Caco-2 (cell line): ENCODE data around the gene MLANA. TPM values are rescaled to one million over a fixed set of nuclear protein-coding genes. Genes with fewer than 3 reads are reported as not detected.

ENCODE experiments used
- BruUV-seq: library from RNA; stranded (reverse); fragments of 400-500 nt; replicated peaks from 2 replicates; lab custom pipeline; 2021; lab: Mats Ljungman, UMichigan
- CTCF ChIA-PET: fragments of 300-600 bp; sonication (Branson Sonifier 250); formaldehyde crosslinking; loops from one replicate; lab custom pipeline; 2022; ENCODE audit warnings: antibody characterized with exemption; lab: Charles Lee
- POLR2A ChIA-PET: fragments of 300-600 bp; sonication (Branson Sonifier 250); formaldehyde crosslinking; loops from one replicate; lab custom pipeline; 2022; ENCODE audit warnings: antibody characterized with exemption; lab: Charles Lee
- DNase-seq, 2 experiments: peaks; one replicate each; pipeline versions ENCODE4 v3.0.0 to v3.0.0-alpha.2; 2020 to 2022
- H3K27me3 ChIP-seq: replicated peaks from 2 replicates; pipeline ENCODE4 v1.6.0; 2011; ENCODE audit warnings: low read length; ENCODE audit not compliant: control insufficient read depth, insufficient read depth
- H3K36me3 ChIP-seq: 2 replicates; pipeline ENCODE4 v1.5.1; 2011; ENCODE audit warnings: low read length; ENCODE audit not compliant: control insufficient read depth, insufficient read depth
- H3K4me1 ChIP-seq: fragments of 250-450 bp; sonication (Bioruptor Pico); 2 replicates; pipeline ENCODE4 v1.5.1; 2020; ENCODE audit warnings: mild to moderate bottlenecking
- H3K4me3 ChIP-seq: 2 replicates; pipeline ENCODE4 v1.5.1; 2011; ENCODE audit warnings: low read depth, mild to moderate bottlenecking, control low read depth, low read length
- H3K9me3 ChIP-seq: fragments of 250-450 bp; sonication (Bioruptor Pico); 2 replicates; pipeline ENCODE4 v1.5.1; 2020; ENCODE audit warnings: mild to moderate bottlenecking, moderate library complexity
- H3K27ac Mint-ChIP-seq: one replicate; pipeline ENCODE4 v1.8.0; 2022; ENCODE audit warnings: mixed read lengths; ENCODE audit not compliant: unreplicated experiment
- H3K27me3 Mint-ChIP-seq: one replicate; pipeline ENCODE4 v1.8.0; 2022; ENCODE audit warnings: mixed read lengths; ENCODE audit not compliant: insufficient read depth, unreplicated experiment
- H3K36me3 Mint-ChIP-seq: one replicate; pipeline ENCODE4 v1.8.0; 2022; ENCODE audit warnings: mild to moderate bottlenecking, mixed read lengths; ENCODE audit not compliant: insufficient read depth, unreplicated experiment
- H3K4me1 Mint-ChIP-seq: one replicate; pipeline ENCODE4 v1.8.0; 2022; ENCODE audit warnings: low read depth, mixed read lengths; ENCODE audit not compliant: unreplicated experiment
- H3K4me3 Mint-ChIP-seq: one replicate; pipeline ENCODE4 v1.8.0; 2022; ENCODE audit warnings: mild to moderate bottlenecking, moderate library complexity, mixed read lengths; ENCODE audit not compliant: unreplicated experiment
- H3K9me3 Mint-ChIP-seq: one replicate; pipeline ENCODE4 v1.8.0; 2022; ENCODE audit warnings: mixed read lengths; ENCODE audit not compliant: unreplicated experiment
- CTCF ChIP-seq, 2 experiments: fragments of 200-600 bp in 1 of 2; IDR thresholded peaks; 1 replicate in 1 of 2; 2 replicates in 1 of 2; pipeline versions ENCODE4 v1.5.1 to v1.8.0; 2011 to 2022; ENCODE audit warnings: antibody characterized with exemption in 1 of 2, control low read depth in 1 of 2, inconsistent platforms in 1 of 2, low read depth in 1 of 2, low read length in 1 of 2, mild to moderate bottlenecking in 1 of 2, moderate library complexity in 1 of 2; ENCODE audit not compliant: insufficient read depth in 1 of 2, severe bottlenecking in 1 of 2, unreplicated experiment in 1 of 2
- intact Hi-C: fragments of 100-400 bp; cut with micrococcal nuclease; formaldehyde crosslinking; loops from one replicate; pipeline ENCODE4 v1.10.0; 2022; ENCODE audit not compliant: unreplicated experiment
- total RNA-seq: library from RNA; stranded (reverse); gene quantifications from 2 replicates; pipeline ENCODE4 v1.2.3, GENCODE V29; 2022

MLANA gene
- total RNA-seq, 1 experiment from 2014 or later = not detected

DNA sequence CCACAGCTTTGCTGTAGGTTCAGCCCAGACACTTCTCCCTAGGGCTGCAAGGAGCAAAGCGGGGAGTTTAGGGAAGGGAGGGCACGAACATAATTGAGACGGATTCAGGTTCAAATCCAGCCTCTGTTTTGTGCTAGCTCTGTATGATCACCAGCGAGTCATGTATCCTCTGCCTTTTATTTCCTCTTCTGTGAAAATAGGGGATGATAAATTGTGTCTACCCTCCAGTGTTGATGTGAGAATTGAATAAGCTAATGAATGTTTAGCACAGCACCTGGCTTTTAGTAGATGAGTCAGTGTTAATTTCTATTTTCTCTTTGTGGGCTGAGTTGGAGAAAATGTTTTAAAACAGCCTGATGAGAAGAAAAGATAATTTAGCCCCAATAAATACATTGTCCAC lies 6.2 kb downstream of the MLANA start:
- no peaks in the 10 kb centered on the region for H3K27me3 Mint-ChIP-seq
- POLR2A ChIA-PET = no interaction called here
- Histone ChIP-seq H3K36me3 (no peaks in the 10 kb centered on the region), H3K4me3 (no peak overlapping the region), H3K27me3 (no peaks in the 10 kb centered on the region), H3K4me1 (no peaks in the 10 kb centered on the region), H3K9me3 (no peaks in the 10 kb centered on the region)
- H3K27ac Mint-ChIP-seq = no peak overlapping the region
- H3K36me3 Mint-ChIP-seq = no peaks in the 10 kb centered on the region
- no peak overlapping the region for H3K4me3 Mint-ChIP-seq
- TF ChIP-seq CTCF (IDR thresholded peaks at IDR 0.05; ENCODE audit: insufficient read depth in 1 of 2, low read depth in 1 of 2, low read length in 1 of 2, severe bottlenecking in 1 of 2, unreplicated experiment in 1 of 2) = no peak
- CTCF ChIA-PET = no interaction called here
- intact Hi-C loops = no loop called here
- no peaks in the 10 kb centered on the region for H3K9me3 Mint-ChIP-seq
- no TSS peak for BruUV-seq
- H3K4me1 Mint-ChIP-seq = peaks cover 7% of the 10 kb centered on the region
- DNase-seq = no peak

GRCh38 chr9:5897851-5898250 lies 7.2 kb downstream of the MLANA start:
- H3K4me1 Mint-ChIP-seq = peaks cover 7% of the 10 kb centered on the region
- intact Hi-C loops = no loop called here
- H3K27me3 Mint-ChIP-seq = no peaks in the 10 kb centered on the region
- CTCF ChIA-PET = no interaction called here
- POLR2A ChIA-PET = no interaction called here
- Histone ChIP-seq H3K4me3 (no peak overlapping the region), H3K36me3 (no peaks in the 10 kb centered on the region), H3K9me3 (no peaks in the 10 kb centered on the region), H3K27me3 (no peaks in the 10 kb centered on the region), H3K4me1 (no peaks in the 10 kb centered on the region)
- no peak overlapping the region for H3K27ac Mint-ChIP-seq
- H3K9me3 Mint-ChIP-seq = no peaks in the 10 kb centered on the region
- no TSS peak for BruUV-seq
- DNase-seq = no peak
- H3K4me3 Mint-ChIP-seq = no peak overlapping the region
- TF ChIP-seq CTCF (IDR thresholded peaks at IDR 0.05; ENCODE audit: insufficient read depth in 1 of 2, low read depth in 1 of 2, low read length in 1 of 2, severe bottlenecking in 1 of 2, unreplicated experiment in 1 of 2) = no peak
- H3K36me3 Mint-ChIP-seq = no peaks in the 10 kb centered on the region

DNA sequence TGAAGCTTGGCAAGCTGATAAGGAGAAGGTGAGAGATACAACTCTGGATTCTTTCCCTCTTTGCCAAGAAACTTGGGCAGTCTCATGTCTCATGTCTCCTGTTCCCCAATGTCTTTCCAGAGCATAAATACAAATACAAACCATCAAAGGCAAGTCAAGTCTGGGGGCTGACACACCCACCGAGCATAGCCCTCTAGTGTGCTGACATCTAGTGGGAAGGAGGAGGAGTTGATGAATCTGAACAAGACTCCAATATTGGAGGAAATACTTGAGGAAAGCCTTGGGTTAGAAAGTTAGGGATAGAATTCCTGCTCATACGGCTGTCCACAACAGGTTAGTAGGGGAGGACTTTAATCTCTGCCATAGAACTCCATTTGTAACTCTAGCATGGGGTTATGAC lies 8.6 kb downstream of the MLANA start:
- no TSS peak for BruUV-seq

More for the DNA sequence above, 8.6 kb downstream of the MLANA start:
- Mint-ChIP-seq H3K4me3 (no peak overlapping the region), H3K27me3 (no peaks in the 10 kb centered on the region), H3K27ac (no peak overlapping the region), H3K4me1 (peaks cover 3% of the 10 kb centered on the region), H3K36me3 (no peaks in the 10 kb centered on the region), H3K9me3 (no peaks in the 10 kb centered on the region)
- DNase-seq = peak in 1 of 2 experiments; percentile 21
- Histone ChIP-seq H3K36me3 (no peaks in the 10 kb centered on the region), H3K27me3 (no peaks in the 10 kb centered on the region), H3K4me1 (no peaks in the 10 kb centered on the region), H3K9me3 (no peaks in the 10 kb centered on the region), H3K4me3 (no peak overlapping the region)
- POLR2A ChIA-PET = no interaction called here
- peak; percentile 34 to 54 for TF ChIP-seq CTCF (IDR thresholded peaks at IDR 0.05; ENCODE audit: insufficient read depth in 1 of 2, low read depth in 1 of 2, low read length in 1 of 2, severe bottlenecking in 1 of 2, unreplicated experiment in 1 of 2)
- CTCF ChIA-PET = interaction anchor here (0.6 to 1.8 kb wide), 4 partner anchors 13 to 116 kb away, joined by 3 to 6 read pairs (median 4); partner anchors contain the start of gene RANBP6
- intact Hi-C loops = no loop called here
